ENCODE measurements around the gene ABRACL. TPM values are rescaled to one million over a fixed set of nuclear protein-coding genes. Genes with fewer than 3 reads are reported as not detected.

ABRACL gene
- total and polyA plus RNA-seq, 9 of the 15 experiments (the other 6 are each of a cell fraction or from before 2014, with no cell fraction given), result 1.1 to 5.2 (median 1.9) TPM

- peaks cover 34 to 47% of the 10 kb centered on the region in 2 experiments for H3K27me3 ChIP-seq (ENCODE audit: control insufficient read depth in 2 of 2, insufficient read depth in 2 of 2, low read length in 2 of 2)
- H3K79me2 ChIP-seq (ENCODE audit: control insufficient read depth, insufficient read depth, low read length), result no peaks in the 10 kb centered on the region
- WGBS (ENCODE audit: insufficient coverage, low coverage, missing lambda C conversion rate), result 36% methylated on average over 10 of the region's 10 CpGs
- H2AFZ ChIP-seq (ENCODE audit: low read depth, low read length), result no peak overlapping the region
- no peaks in the 10 kb centered on the region for H3K9me3 ChIP-seq (replicated peaks; ENCODE audit: control insufficient read depth, insufficient read depth, low read depth, low read length)
- H3K4me2 ChIP-seq (ENCODE audit: insufficient read depth, low read length), result no peak overlapping the region
- no TSS peak for BruUV-seq (replicated peaks)
- TF ChIP-seq PCBP2 (IDR thresholded peaks at IDR 0.05; ENCODE audit: low read depth, low read length, poor library complexity, severe bottlenecking) (no peak), ZNF280A (IDR thresholded peaks at IDR 0.05; ENCODE audit: low read depth, partially characterized antibody) (no peak), FUS (optimal IDR thresholded peaks at IDR 0.05; ENCODE audit: low read depth, low read length) (no peak)
- ChIA-PET POLR2A (interaction anchor here (0.5 kb wide), 1 partner anchor 43 kb away, joined by 3 read pairs; no protein-coding TSS in a partner anchor), CTCF (ENCODE audit: low intra/inter-chr PET ratio) (interaction anchor here (0.7 kb wide), 1 partner anchor 593 kb away, joined by 3 read pairs; no protein-coding TSS in a partner anchor)
- H3K4me1 ChIP-seq (replicated peaks in 1 of 2; ENCODE audit: control insufficient read depth in 2 of 2, insufficient read depth in 2 of 2, low read length in 2 of 2), result peaks cover 0 to 11% of the 10 kb centered on the region in 2 experiments; a peak in 2 of 5 replicates
- peaks cover 2% of the 10 kb centered on the region; the same call in 1 of the 2 replicates for H4K20me1 ChIP-seq (replicated peaks; ENCODE audit: control insufficient read depth, insufficient read depth, low read length)
- H3K27ac ChIP-seq (ENCODE audit: extremely low read depth, low read depth, low read length), result no peak overlapping the region
- H3K9ac ChIP-seq (ENCODE audit: insufficient read depth in 1 of 2, low read depth in 2 of 2, low read length in 2 of 2), result no peak overlapping the region
- intact Hi-C loops (cut with micrococcal nuclease) (no loop called here), in situ Hi-C loops (cut with MboI) (no loop called here)
- H3K9me1 ChIP-seq (ENCODE audit: control insufficient read depth, insufficient read depth, low read length), result no peaks in the 10 kb centered on the region
- no peak overlapping the region for H3K4me3 ChIP-seq
- no peak for FAIRE-seq
- DNase-seq (ENCODE audit: extremely low read depth in 1 of 4, low spot score in 3 of 4), result no peak
- 0 out of 3 replicates have a peak, but pooled peaks have one; percentile 16 for ATAC-seq
- H3K36me3 ChIP-seq (ENCODE audit: control insufficient read depth, insufficient read depth, low read length), result no peaks in the 10 kb centered on the region
These were observed 844 bp upstream of the ABRACL start for GRCh38 chr6:139027620-139028182.

All from K562 (cell line).